ENCODE measurements around the gene CEP76.

The CEP76 gene

GRCh38 chr18:12638644-12639124 is 63.8 kb downstream of the CEP76 start:
- TF ChIP-seq, protein P1, sequence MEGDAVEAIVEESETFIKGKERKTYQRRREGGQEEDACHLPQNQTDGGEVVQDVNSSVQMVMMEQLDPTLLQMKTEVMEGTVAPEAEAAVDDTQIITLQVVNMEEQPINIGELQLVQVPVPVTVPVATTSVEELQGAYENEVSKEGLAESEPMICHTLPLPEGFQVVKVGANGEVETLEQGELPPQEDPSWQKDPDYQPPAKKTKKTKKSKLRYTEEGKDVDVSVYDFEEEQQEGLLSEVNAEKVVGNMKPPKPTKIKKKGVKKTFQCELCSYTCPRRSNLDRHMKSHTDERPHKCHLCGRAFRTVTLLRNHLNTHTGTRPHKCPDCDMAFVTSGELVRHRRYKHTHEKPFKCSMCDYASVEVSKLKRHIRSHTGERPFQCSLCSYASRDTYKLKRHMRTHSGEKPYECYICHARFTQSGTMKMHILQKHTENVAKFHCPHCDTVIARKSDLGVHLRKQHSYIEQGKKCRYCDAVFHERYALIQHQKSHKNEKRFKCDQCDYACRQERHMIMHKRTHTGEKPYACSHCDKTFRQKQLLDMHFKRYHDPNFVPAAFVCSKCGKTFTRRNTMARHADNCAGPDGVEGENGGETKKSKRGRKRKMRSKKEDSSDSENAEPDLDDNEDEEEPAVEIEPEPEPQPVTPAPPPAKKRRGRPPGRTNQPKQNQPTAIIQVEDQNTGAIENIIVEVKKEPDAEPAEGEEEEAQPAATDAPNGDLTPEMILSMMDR (IDR thresholded peaks at IDR 0.05) = no peak

GRCh38 chr18:12637901-12638643 is 64.5 kb downstream of the CEP76 start:
- TF ChIP-seq, protein P1 (IDR thresholded peaks at IDR 0.05) = no peak

DNA sequence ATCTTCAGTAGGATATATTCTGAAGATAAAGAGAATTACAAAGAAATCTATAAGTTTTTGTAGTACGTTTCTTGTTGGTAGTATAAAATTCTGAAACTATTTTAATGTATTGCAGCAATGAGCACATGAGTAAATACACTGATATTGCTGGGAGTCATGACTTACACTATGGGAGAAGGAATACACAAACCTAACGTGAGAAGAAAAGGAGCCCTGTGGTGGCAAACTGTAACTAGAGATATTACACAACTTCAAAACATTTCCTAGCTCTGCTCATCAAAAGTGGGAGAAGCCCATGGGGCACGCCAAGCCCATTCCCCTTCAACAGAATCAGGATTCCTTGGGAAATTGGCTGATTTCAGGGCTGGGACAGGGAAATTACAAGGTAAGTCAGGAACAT is 65.1 kb downstream of the CEP76 start:
- TF ChIP-seq, protein P1 (IDR thresholded peaks at IDR 0.05) = no peak

- TF ChIP-seq, protein P1 (IDR thresholded peaks at IDR 0.05) = no peak
Observed at GRCh38 chr18:12631831-12632477, 70.6 kb downstream of the CEP76 start.

- TF ChIP-seq, protein P1 (IDR thresholded peaks at IDR 0.05) = no peak
Observed at GRCh38 chr18:12630136-12630535, 72.4 kb downstream of the CEP76 start.

GRCh38 chr18:12628706-12629702 is 73.5 kb downstream of the CEP76 start:
- TF ChIP-seq, protein P1 (IDR thresholded peaks at IDR 0.05) = no peak

DNA sequence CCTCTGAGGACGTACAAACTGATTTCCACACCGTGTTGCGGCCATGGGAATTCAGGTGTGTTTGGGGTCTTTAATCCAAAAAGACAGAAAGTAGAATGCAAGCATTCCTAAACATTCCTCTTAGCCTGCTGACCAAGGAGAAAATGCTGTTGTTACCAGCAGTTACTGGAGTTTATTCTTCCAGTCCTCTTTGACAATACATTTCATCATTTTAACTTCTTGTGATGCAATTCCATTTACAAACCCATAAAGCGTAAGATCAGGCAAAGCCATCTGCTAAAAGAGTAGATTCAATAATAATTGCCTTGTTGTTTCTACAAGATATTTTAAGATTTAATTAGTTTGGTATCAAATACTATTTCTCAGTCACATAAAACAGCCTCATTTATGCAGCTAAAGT is 77.3 kb downstream of the CEP76 start:
- TF ChIP-seq, protein P1 (IDR thresholded peaks at IDR 0.05) = no peak
